PC-9 (cell line): ENCODE data around the gene GIGYF2.

Experiments used
- EZH2 ChIP-seq: fragments of 200-600 bp; sonication (generic); IDR thresholded peaks from 2 replicates; pipeline ENCODE4 v1.8.0; 2017; ENCODE audit warnings: antibody characterized with exemption, low read depth
- TF ChIP-seq, protein P1 (sequence below): fragments of 200-600 bp; sonication (generic); conservative IDR thresholded peaks from 2 replicates; pipeline ENCODE4 v1.6.1; 2017; ENCODE audit warnings: mixed run types, antibody characterized with exemption, mild to moderate bottlenecking, moderate library complexity

DNA sequence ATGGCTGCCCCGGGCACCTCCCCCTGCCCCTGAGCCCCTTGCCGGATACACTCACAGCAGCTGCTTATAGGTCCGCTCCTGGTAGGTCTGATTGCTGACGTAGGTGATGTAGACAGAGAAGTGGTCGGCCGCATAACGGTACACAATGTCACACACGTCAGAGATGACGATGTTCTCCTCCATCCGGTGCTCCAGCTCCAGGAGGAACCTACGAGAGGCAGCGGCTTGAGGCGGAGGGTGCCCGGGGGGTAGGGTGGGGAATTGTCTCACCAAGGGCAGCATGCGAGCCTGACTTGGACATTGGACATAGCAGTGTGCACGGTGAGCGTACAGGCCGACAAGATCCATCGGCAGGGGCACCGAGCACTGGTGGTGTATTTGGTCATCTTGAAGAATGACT is 195.7 kb downstream of the GIGYF2 start:
- TF ChIP-seq, protein P1, sequence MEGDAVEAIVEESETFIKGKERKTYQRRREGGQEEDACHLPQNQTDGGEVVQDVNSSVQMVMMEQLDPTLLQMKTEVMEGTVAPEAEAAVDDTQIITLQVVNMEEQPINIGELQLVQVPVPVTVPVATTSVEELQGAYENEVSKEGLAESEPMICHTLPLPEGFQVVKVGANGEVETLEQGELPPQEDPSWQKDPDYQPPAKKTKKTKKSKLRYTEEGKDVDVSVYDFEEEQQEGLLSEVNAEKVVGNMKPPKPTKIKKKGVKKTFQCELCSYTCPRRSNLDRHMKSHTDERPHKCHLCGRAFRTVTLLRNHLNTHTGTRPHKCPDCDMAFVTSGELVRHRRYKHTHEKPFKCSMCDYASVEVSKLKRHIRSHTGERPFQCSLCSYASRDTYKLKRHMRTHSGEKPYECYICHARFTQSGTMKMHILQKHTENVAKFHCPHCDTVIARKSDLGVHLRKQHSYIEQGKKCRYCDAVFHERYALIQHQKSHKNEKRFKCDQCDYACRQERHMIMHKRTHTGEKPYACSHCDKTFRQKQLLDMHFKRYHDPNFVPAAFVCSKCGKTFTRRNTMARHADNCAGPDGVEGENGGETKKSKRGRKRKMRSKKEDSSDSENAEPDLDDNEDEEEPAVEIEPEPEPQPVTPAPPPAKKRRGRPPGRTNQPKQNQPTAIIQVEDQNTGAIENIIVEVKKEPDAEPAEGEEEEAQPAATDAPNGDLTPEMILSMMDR: no peak
- no peak for TF ChIP-seq EZH2
